ENCODE data around the gene LRP1B. TPM values are rescaled to one million over a fixed set of nuclear protein-coding genes. Genes with fewer than 3 reads are reported as not detected.

The LRP1B gene
- total RNA-seq, 4 donors from 2014 or later = 3.3 to 11.1 (median 4.6) TPM

- H3K9me3 ChIP-seq = no peaks in the 10 kb centered on the region
- in situ Hi-C loops (cut with MboI; ENCODE audit: low sequenced_read_pairs in 4 of 4) = no loop called here
Measured at GRCh38 chr2:140481136-140481535, 1649.7 kb downstream of the LRP1B start.

GRCh38 chr2:140473851-140474250 lies 1657.0 kb downstream of the LRP1B start:
- in situ Hi-C loops (cut with MboI; ENCODE audit: low sequenced_read_pairs in 4 of 4) = no loop called here
- Histone ChIP-seq H3K4me3 (no peak overlapping the region), H3K9me3 (no peaks in the 10 kb centered on the region), H3K36me3 (no peaks in the 10 kb centered on the region), H3K27me3 (no peaks in the 10 kb centered on the region), H3K4me1 (no peaks in the 10 kb centered on the region), H3K27ac (no peak overlapping the region)
- TF ChIP-seq CTCF (IDR thresholded peaks at IDR 0.05 in 4 of 5, conservative IDR thresholded peaks at IDR 0.05 in 1 of 5) = no peak
- TF ChIP-seq POLR2A (IDR thresholded peaks at IDR 0.05) = no peak
- intact Hi-C loops (cut with DNase I; ENCODE audit: low total_unique reads) = no loop called here
- DNase-seq (no peak), ATAC-seq (no peak)

More at GRCh38 chr2:140481136-140481535, 1649.7 kb downstream of the LRP1B start:
- no peak overlapping the region for H3K27ac ChIP-seq
- intact Hi-C loops (cut with DNase I; ENCODE audit: low total_unique reads) = no loop called here
- DNase-seq = no peak
- H3K4me1 ChIP-seq = no peaks in the 10 kb centered on the region
- H3K27me3 ChIP-seq = no peaks in the 10 kb centered on the region
- ATAC-seq = no peak
- H3K4me3 ChIP-seq = no peak overlapping the region
- no peaks in the 10 kb centered on the region for H3K36me3 ChIP-seq
- TF ChIP-seq POLR2A (IDR thresholded peaks at IDR 0.05) = no peak
- no peak for TF ChIP-seq CTCF (IDR thresholded peaks at IDR 0.05 in 4 of 5, conservative IDR thresholded peaks at IDR 0.05 in 1 of 5)

GRCh38 chr2:140472676-140473075 lies 1658.1 kb downstream of the LRP1B start:
- DNase-seq (no peak), ATAC-seq (no peak)
- no peaks in the 10 kb centered on the region for H3K36me3 ChIP-seq
- H3K9me3 ChIP-seq = no peaks in the 10 kb centered on the region
- no peak overlapping the region for H3K4me3 ChIP-seq
- no peak overlapping the region for H3K27ac ChIP-seq
- in situ Hi-C loops (cut with MboI; ENCODE audit: low sequenced_read_pairs in 4 of 4) = no loop called here
- no peaks in the 10 kb centered on the region for H3K27me3 ChIP-seq
- no peak for TF ChIP-seq POLR2A (IDR thresholded peaks at IDR 0.05)
- TF ChIP-seq CTCF (IDR thresholded peaks at IDR 0.05 in 4 of 5, conservative IDR thresholded peaks at IDR 0.05 in 1 of 5) = no peak
- intact Hi-C loops (cut with DNase I; ENCODE audit: low total_unique reads) = no loop called here
- no peaks in the 10 kb centered on the region for H3K4me1 ChIP-seq

- Histone ChIP-seq H3K4me1 (no peaks in the 10 kb centered on the region), H3K36me3 (no peaks in the 10 kb centered on the region), H3K27ac (no peak overlapping the region), H3K9me3 (no peaks in the 10 kb centered on the region), H3K4me3 (no peak overlapping the region), H3K27me3 (no peaks in the 10 kb centered on the region)
- intact Hi-C loops (cut with DNase I; ENCODE audit: low total_unique reads) = no loop called here
- in situ Hi-C loops (cut with MboI; ENCODE audit: low sequenced_read_pairs in 4 of 4) = no loop called here
- DNase-seq (no peak), ATAC-seq (no peak)
- TF ChIP-seq CTCF (IDR thresholded peaks at IDR 0.05 in 4 of 5, conservative IDR thresholded peaks at IDR 0.05 in 1 of 5) (no peak), POLR2A (IDR thresholded peaks at IDR 0.05) (no peak)
Measured at GRCh38 chr2:140465301-140465700, 1665.5 kb downstream of the LRP1B start.

- no peaks in the 10 kb centered on the region for H3K36me3 ChIP-seq
- no peak overlapping the region for H3K4me3 ChIP-seq
- no peaks in the 10 kb centered on the region for H3K9me3 ChIP-seq
- in situ Hi-C loops (cut with MboI; ENCODE audit: low sequenced_read_pairs in 4 of 4) (no loop called here), intact Hi-C loops (cut with DNase I; ENCODE audit: low total_unique reads) (no loop called here)
- no peak for DNase-seq
- TF ChIP-seq POLR2A (IDR thresholded peaks at IDR 0.05) (no peak), CTCF (IDR thresholded peaks at IDR 0.05 in 4 of 5, conservative IDR thresholded peaks at IDR 0.05 in 1 of 5) (no peak)
- ATAC-seq = no peak
- H3K27ac ChIP-seq = no peak overlapping the region
- no peaks in the 10 kb centered on the region for H3K4me1 ChIP-seq
- no peaks in the 10 kb centered on the region for H3K27me3 ChIP-seq
Measured at GRCh38 chr2:140462990-140463389, 1667.8 kb downstream of the LRP1B start.
